GM19455 (cell line): Measurements from ENCODE around the gene NMBR.
A peak's percentile ranks its signal among the peaks of the same experiment; 100 is the strongest.
"Not testable (repeated sequence)": the region's sequence is repeated elsewhere in the genome, so short reads cannot be mapped to it uniquely, and the experiment has no call there.

ENCODE experiments used
- ATAC-seq: cut with Tn5 transposase; IDR thresholded peaks from one replicate; pipeline ENCODE4 v1.9.1; 2021; ENCODE audit not compliant: unreplicated experiment

Gene NMBR

GRCh38 chr6:142146828-142147662, at the start of gene NMBR, which contains the start of gene VTA1:
NMBR (minus strand) TSS chr6:142147122; CDS start chr6:142088658, 58,464 bp downstream.
VTA1 (plus strand) TSS chr6:142147263; CDS start chr6:142147288, 25 bp downstream.
- ATAC-seq = peak; percentile 100

GRCh38 chr6:142195862-142196541, 49.1 kb upstream of the NMBR start:
- ATAC-seq = no peak

GRCh38 chr6:142193621-142194020, 46.7 kb upstream of the NMBR start:
- ATAC-seq = no peak

- ATAC-seq = no peak
Observed at GRCh38 chr6:142192343-142192742, 45.4 kb upstream of the NMBR start.

GRCh38 chr6:142189057-142189456, 42.1 kb upstream of the NMBR start:
- no peak for ATAC-seq

GRCh38 chr6:142188341-142188740, 41.4 kb upstream of the NMBR start:
- ATAC-seq = not testable (repeated sequence)

- no peak for ATAC-seq
Observed at GRCh38 chr6:142187209-142187608, 40.3 kb upstream of the NMBR start.

- no peak for ATAC-seq
Observed at GRCh38 chr6:142185641-142186040, 38.7 kb upstream of the NMBR start.

GRCh38 chr6:142184307-142184706, 37.4 kb upstream of the NMBR start:
- ATAC-seq = no peak

- no peak for ATAC-seq
Observed at GRCh38 chr6:142183351-142183750, 36.4 kb upstream of the NMBR start.

- no peak for ATAC-seq
Observed at GRCh38 chr6:142182004-142182403, 35.1 kb upstream of the NMBR start.

- ATAC-seq = no peak
Observed at GRCh38 chr6:142178129-142178528, 31.2 kb upstream of the NMBR start.

GRCh38 chr6:142174703-142175102, 27.8 kb upstream of the NMBR start:
- no peak for ATAC-seq

- no peak for ATAC-seq
Observed at GRCh38 chr6:142173980-142174379, 27.1 kb upstream of the NMBR start.

- no peak for ATAC-seq
Observed at GRCh38 chr6:142172758-142173157, 25.8 kb upstream of the NMBR start.

GRCh38 chr6:142171351-142171750, 24.4 kb upstream of the NMBR start:
- no peak for ATAC-seq

- no peak for ATAC-seq
Observed at GRCh38 chr6:142167486-142167885, 20.6 kb upstream of the NMBR start.

GRCh38 chr6:142167071-142167470, 20.1 kb upstream of the NMBR start:
- ATAC-seq = no peak

- no peak for ATAC-seq
Observed at GRCh38 chr6:142165227-142165626, 18.3 kb upstream of the NMBR start.

- no peak for ATAC-seq
Observed at GRCh38 chr6:142162780-142163179, 15.9 kb upstream of the NMBR start.

- ATAC-seq = not testable (repeated sequence)
Observed at GRCh38 chr6:142156758-142157068, 9.8 kb upstream of the NMBR start.
